Peyer's patch (tissue), 4 donors: Measurements from ENCODE around the gene TBC1D7.

Experiments
- POLR2A ChIP-seq, 2 donors: fragments of 450-650 bp; IDR thresholded peaks; one replicate each; pipeline ENCODE4 v1.5.1; 2017; ENCODE audit warnings: antibody characterized with exemption in 2 of 2, mild to moderate bottlenecking in 2 of 2, moderate library complexity in 2 of 2
- TF ChIP-seq, protein P1 (sequence below), 6 experiments: fragments of 450-650 bp in 4 of 6; fragments of 200-600 bp in 2 of 6; sonication (generic) in 1 of 6; IDR thresholded peaks; one replicate each; pipeline ENCODE4 v1.5.1; 2017 to 2019; ENCODE audit warnings: antibody characterized with exemption in 6 of 6, mild to moderate bottlenecking in 3 of 6, moderate library complexity in 1 of 6

DNA sequence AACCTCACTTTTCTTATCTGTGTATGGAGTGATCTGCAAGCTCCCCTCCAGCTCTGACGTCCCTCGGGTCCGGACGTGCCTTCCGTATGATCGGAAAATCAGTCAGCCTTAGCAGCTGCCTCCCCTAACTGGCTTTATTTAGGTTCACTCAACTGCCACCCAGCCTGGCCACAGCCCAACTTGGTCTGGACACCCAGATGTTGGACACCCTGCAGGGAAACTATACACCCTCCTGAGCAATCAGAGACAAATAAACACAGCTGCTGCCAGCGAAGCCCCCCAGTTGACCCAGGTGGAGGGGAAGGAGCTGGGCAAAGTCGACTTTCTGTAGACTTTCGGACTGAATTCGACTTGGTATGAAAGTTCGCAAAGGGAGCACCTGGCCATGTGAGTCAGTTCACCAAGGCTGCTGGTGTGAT lies 28.9 kb downstream of the TBC1D7 start:
- no peak for TF ChIP-seq POLR2A (IDR thresholded peaks at IDR 0.05)
- TF ChIP-seq, protein P1, sequence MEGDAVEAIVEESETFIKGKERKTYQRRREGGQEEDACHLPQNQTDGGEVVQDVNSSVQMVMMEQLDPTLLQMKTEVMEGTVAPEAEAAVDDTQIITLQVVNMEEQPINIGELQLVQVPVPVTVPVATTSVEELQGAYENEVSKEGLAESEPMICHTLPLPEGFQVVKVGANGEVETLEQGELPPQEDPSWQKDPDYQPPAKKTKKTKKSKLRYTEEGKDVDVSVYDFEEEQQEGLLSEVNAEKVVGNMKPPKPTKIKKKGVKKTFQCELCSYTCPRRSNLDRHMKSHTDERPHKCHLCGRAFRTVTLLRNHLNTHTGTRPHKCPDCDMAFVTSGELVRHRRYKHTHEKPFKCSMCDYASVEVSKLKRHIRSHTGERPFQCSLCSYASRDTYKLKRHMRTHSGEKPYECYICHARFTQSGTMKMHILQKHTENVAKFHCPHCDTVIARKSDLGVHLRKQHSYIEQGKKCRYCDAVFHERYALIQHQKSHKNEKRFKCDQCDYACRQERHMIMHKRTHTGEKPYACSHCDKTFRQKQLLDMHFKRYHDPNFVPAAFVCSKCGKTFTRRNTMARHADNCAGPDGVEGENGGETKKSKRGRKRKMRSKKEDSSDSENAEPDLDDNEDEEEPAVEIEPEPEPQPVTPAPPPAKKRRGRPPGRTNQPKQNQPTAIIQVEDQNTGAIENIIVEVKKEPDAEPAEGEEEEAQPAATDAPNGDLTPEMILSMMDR (IDR thresholded peaks at IDR 0.05): no peak
